ENCODE results near the gene LBX2. TPM values are rescaled to one million over a fixed set of nuclear protein-coding genes. Genes with fewer than 3 reads are reported as not detected.

Gene LBX2
- total and polyA plus RNA-seq, 2 of the 4 experiments (the other 2 are of a cell fraction), result 0.18 to 0.62 TPM

- H3K9me1 ChIP-seq (ENCODE audit: insufficient read depth, low read length), result no peaks in the 10 kb centered on the region
- no peak overlapping the region for H4K8ac ChIP-seq (ENCODE audit: low read depth in 2 of 2, low read length in 2 of 2)
- no peak overlapping the region for H3K56ac ChIP-seq (ENCODE audit: extremely low read depth, insufficient read depth, low read length)
- no peaks in the 10 kb centered on the region for H3K9me3 ChIP-seq (ENCODE audit: control insufficient read depth, insufficient read depth, low read length)
- ChIA-PET POLR2A (ENCODE audit: unreplicated experiment) (no interaction called here), CTCF (no interaction called here)
- no peak overlapping the region for H3K9ac ChIP-seq (ENCODE audit: low read depth, low read length)
- no peak overlapping the region for H3K23ac ChIP-seq (ENCODE audit: low read depth, low read length)
- no peaks in the 10 kb centered on the region for H3K36me3 ChIP-seq (ENCODE audit: control insufficient read depth, insufficient read depth, low read length)
- H2BK120ac ChIP-seq (ENCODE audit: low read depth, low read length), result no peak overlapping the region
- dilution Hi-C loops (cut with HindIII; ENCODE audit: low sequenced_read_pairs, unreplicated experiment), result no loop called here
- ATAC-seq (ENCODE audit: low read depth), result no peak
- no peaks in the 10 kb centered on the region for H3K4me1 ChIP-seq (ENCODE audit: control insufficient read depth, insufficient read depth, low read length)
- H3K4me2 ChIP-seq (ENCODE audit: low read depth, low read length), result no peak overlapping the region
- no CpG with 5 or more reads among the region's 2 CpGs for WGBS, 2 experiments (ENCODE audit: extremely low coverage in 2 of 2, insufficient read length in 1 of 2)
- no peaks in the 10 kb centered on the region for H4K20me1 ChIP-seq (ENCODE audit: insufficient read depth, low read length)
- TF ChIP-seq ELK1 (IDR thresholded peaks at IDR 0.05; ENCODE audit: borderline replicate concordance, low read depth, low read length), result no peak
- no peak for TF ChIP-seq MXI1 (IDR thresholded peaks at IDR 0.05; ENCODE audit: borderline replicate concordance, low read depth, low read length)
- no peak for TF ChIP-seq NFE2L2 (IDR thresholded peaks at IDR 0.05; ENCODE audit: low read depth, low read length)
- TF ChIP-seq CHD1 (IDR thresholded peaks at IDR 0.05; ENCODE audit: low read depth, low read length), result no peak
- no peak for TF ChIP-seq MAZ (IDR thresholded peaks at IDR 0.05; ENCODE audit: borderline replicate concordance, low read depth, low read length)
- no peak for TF ChIP-seq CTCF (conservative IDR thresholded peaks at IDR 0.05; ENCODE audit: low read depth, low read length)
- no peak for TF ChIP-seq BHLHE40 (IDR thresholded peaks at IDR 0.05; ENCODE audit: low read depth, low read length)
- TF ChIP-seq USF2 (IDR thresholded peaks at IDR 0.05; ENCODE audit: low read depth, low read length), result no peak
- no peak for TF ChIP-seq FOS (IDR thresholded peaks at IDR 0.05; ENCODE audit: low read depth, low read length)
- no peak for TF ChIP-seq MAFK (IDR thresholded peaks at IDR 0.05; ENCODE audit: low read depth, low read length)
- no peak for TF ChIP-seq SMC3 (IDR thresholded peaks at IDR 0.05; ENCODE audit: low read depth, low read length)
- TF ChIP-seq RFX5 (IDR thresholded peaks at IDR 0.05; ENCODE audit: low read depth, low read length), result no peak
- TF ChIP-seq CEBPB (IDR thresholded peaks at IDR 0.05; ENCODE audit: low read depth, low read length), result no peak
- H2AK5ac ChIP-seq (ENCODE audit: low read depth, low read length), result no peak overlapping the region
- no peak overlapping the region for H3K27ac ChIP-seq (ENCODE audit: insufficient read depth, low read length)
- in situ Hi-C loops (cut with MboI; ENCODE audit: low sequenced_read_pairs), result no loop called here
- BruUV-seq (replicated peaks), result no TSS peak
- no peak overlapping the region for H4K91ac ChIP-seq (ENCODE audit: insufficient read depth, low read depth, low read length)
- H3K18ac ChIP-seq (ENCODE audit: low read depth, low read length), result no peak overlapping the region
- peaks cover 5% of the 10 kb centered on the region; the same call in 1 of the 2 replicates for H3K27me3 ChIP-seq (ENCODE audit: control insufficient read depth, insufficient read depth, low read length)
- H3K79me1 ChIP-seq (ENCODE audit: low read depth in 1 of 2, low read length in 2 of 2), result no peaks in the 10 kb centered on the region
- H3K14ac ChIP-seq (replicated peaks; ENCODE audit: low read depth, low read length), result no peak overlapping the region
- H2BK5ac ChIP-seq (ENCODE audit: low read depth, low read length, poor library complexity, severe bottlenecking), result no peak overlapping the region
- intact Hi-C loops (cut with micrococcal nuclease), result no loop called here
- no peak overlapping the region for H2BK15ac ChIP-seq (ENCODE audit: low read depth, low read length)
- H3K4ac ChIP-seq (ENCODE audit: low read depth, low read length), result no peak overlapping the region
- H2AFZ ChIP-seq (replicated peaks; ENCODE audit: low read length, poor library complexity), result no peak overlapping the region
- no peak overlapping the region for H4K5ac ChIP-seq (ENCODE audit: low read depth, low read length)
- H2AK9ac ChIP-seq (replicated peaks; ENCODE audit: low read depth, low read length, poor library complexity), result no peak overlapping the region
- DNase-seq, result no peak
- no peak overlapping the region for H2BK20ac ChIP-seq (ENCODE audit: low read depth, low read length)
- no peak overlapping the region for H3K4me3 ChIP-seq (ENCODE audit: insufficient read depth, low read depth, low read length)
These were observed 50.6 kb downstream of the LBX2 start for GRCh38 chr2:74448771-74449170.
